Measurements from ENCODE around the gene MPDU1. TPM values are rescaled to one million over a fixed set of nuclear protein-coding genes. Genes with fewer than 3 reads are reported as not detected.

Gene MPDU1
- polyA plus RNA-seq, 1 donor (not counting 4 experiments of a cell fraction or from before 2014, with no cell fraction given) = 57.8 TPM

GRCh38 chr17:7572338-7572587 is 11.4 kb upstream of the MPDU1 start:
- Histone ChIP-seq H3K27ac (ENCODE audit: control insufficient read depth, insufficient read depth, low read length) (peak overlapping the region; percentile 94), H3K27me3 (ENCODE audit: control insufficient read depth, extremely low read depth, insufficient read depth, low read length) (no peaks in the 10 kb centered on the region), H4K20me1 (ENCODE audit: control insufficient read depth, extremely low read depth, insufficient read depth, low read length) (peaks cover 34% of the 10 kb centered on the region), H3K79me2 (ENCODE audit: control insufficient read depth, insufficient read depth, low read length) (peaks cover 58% of the 10 kb centered on the region), H3K9me3 (ENCODE audit: control insufficient read depth, low read depth, low read length) (no peaks in the 10 kb centered on the region), H3K4me3 (ENCODE audit: control insufficient read depth in 2 of 3, extremely low read depth in 1 of 3, insufficient read depth in 2 of 3, low read depth in 1 of 3, low read length in 3 of 3) (peak overlapping the region; percentile 75 to 96 (median 84)), H3K9me1 (ENCODE audit: control insufficient read depth, extremely low read depth, insufficient read depth, low read length) (no peaks in the 10 kb centered on the region), H3K9ac (ENCODE audit: control insufficient read depth, extremely low read depth, insufficient read depth, low read length) (peak overlapping the region; percentile 88), H2AFZ (ENCODE audit: control insufficient read depth, low read length) (peak overlapping the region; percentile 45), H3K4me2 (ENCODE audit: control insufficient read depth, extremely low read depth, insufficient read depth, low read depth, low read length) (peak overlapping the region; percentile 93), H3K4me1 (ENCODE audit: control insufficient read depth, extremely low read depth, insufficient read depth, low read length) (peaks cover 33% of the 10 kb centered on the region), H3K36me3 (ENCODE audit: control insufficient read depth in 2 of 2, extremely low read depth in 1 of 2, insufficient read depth in 2 of 2, low read length in 2 of 2) (peaks cover 43 to 58% of the 10 kb centered on the region in 2 experiments)
- TF ChIP-seq, protein P1, sequence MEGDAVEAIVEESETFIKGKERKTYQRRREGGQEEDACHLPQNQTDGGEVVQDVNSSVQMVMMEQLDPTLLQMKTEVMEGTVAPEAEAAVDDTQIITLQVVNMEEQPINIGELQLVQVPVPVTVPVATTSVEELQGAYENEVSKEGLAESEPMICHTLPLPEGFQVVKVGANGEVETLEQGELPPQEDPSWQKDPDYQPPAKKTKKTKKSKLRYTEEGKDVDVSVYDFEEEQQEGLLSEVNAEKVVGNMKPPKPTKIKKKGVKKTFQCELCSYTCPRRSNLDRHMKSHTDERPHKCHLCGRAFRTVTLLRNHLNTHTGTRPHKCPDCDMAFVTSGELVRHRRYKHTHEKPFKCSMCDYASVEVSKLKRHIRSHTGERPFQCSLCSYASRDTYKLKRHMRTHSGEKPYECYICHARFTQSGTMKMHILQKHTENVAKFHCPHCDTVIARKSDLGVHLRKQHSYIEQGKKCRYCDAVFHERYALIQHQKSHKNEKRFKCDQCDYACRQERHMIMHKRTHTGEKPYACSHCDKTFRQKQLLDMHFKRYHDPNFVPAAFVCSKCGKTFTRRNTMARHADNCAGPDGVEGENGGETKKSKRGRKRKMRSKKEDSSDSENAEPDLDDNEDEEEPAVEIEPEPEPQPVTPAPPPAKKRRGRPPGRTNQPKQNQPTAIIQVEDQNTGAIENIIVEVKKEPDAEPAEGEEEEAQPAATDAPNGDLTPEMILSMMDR (optimal IDR thresholded peaks at IDR 0.05 in 1 of 3, IDR thresholded peaks at IDR 0.05 in 1 of 3, conservative IDR thresholded peaks at IDR 0.05 in 1 of 3; ENCODE audit: extremely low read depth in 1 of 3, insufficient read depth in 2 of 3, low read length in 3 of 3) = no peak
- no peak for DNase-seq (ENCODE audit: low read depth, low spot score)
- dilution Hi-C loops (cut with MboI; ENCODE audit: extremely low pct_ligation_motif_present, low sequenced_read_pairs) = no loop called here
- no peak for FAIRE-seq

DNA sequence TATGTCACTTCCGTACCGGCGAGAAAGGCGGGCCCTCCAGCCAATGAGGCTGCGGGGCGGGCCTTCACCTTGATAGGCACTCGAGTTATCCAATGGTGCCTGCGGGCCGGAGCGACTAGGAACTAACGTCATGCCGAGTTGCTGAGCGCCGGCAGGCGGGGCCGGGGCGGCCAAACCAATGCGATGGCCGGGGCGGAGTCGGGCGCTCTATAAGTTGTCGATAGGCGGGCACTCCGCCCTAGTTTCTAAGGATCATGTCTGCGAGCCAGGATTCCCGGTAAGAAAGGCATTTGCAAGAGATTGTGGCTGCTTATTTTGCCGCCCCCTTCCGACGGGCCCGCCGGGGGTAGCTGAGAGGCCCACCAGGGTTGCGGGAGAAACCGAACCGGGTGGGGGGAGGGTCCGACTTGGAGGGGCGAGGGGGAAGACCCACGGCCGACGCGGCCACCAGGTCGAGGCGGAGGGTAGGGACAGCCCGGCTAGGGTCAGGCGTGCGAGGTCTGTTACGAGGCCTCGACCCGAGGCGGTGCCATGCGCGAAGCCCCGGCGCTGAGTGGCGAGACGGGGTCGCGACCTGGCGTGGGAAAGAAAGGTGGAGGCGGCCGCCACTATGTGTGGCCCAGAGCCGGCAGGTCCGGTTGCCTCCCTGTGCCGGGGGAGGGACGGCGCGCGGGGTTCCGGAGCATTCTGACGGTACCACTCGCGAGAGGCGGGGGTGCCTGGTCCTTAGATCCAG is 10.9 kb upstream of the MPDU1 start:
- dilution Hi-C loops (cut with MboI; ENCODE audit: extremely low pct_ligation_motif_present, low sequenced_read_pairs) = no loop called here
- peaks cover 57% of the 10 kb centered on the region for H3K79me2 ChIP-seq (ENCODE audit: control insufficient read depth, insufficient read depth, low read length)
- peak; percentile 94 for FAIRE-seq

More for the DNA sequence above, 10.9 kb upstream of the MPDU1 start:
- no peak for TF ChIP-seq EZH2 (IDR thresholded peaks at IDR 0.05; ENCODE audit: low read length)
- TF ChIP-seq, protein P1 (optimal IDR thresholded peaks at IDR 0.05 in 1 of 3, IDR thresholded peaks at IDR 0.05 in 1 of 3, conservative IDR thresholded peaks at IDR 0.05 in 1 of 3; ENCODE audit: extremely low read depth in 1 of 3, insufficient read depth in 2 of 3, low read length in 3 of 3) = no peak
- Histone ChIP-seq H3K4me1 (ENCODE audit: control insufficient read depth, extremely low read depth, insufficient read depth, low read length) (peaks cover 33% of the 10 kb centered on the region), H3K27me3 (ENCODE audit: control insufficient read depth, extremely low read depth, insufficient read depth, low read length) (no peaks in the 10 kb centered on the region), H3K36me3 (ENCODE audit: control insufficient read depth in 2 of 2, extremely low read depth in 1 of 2, insufficient read depth in 2 of 2, low read length in 2 of 2) (peaks cover 45 to 59% of the 10 kb centered on the region in 2 experiments), H4K20me1 (ENCODE audit: control insufficient read depth, extremely low read depth, insufficient read depth, low read length) (peaks cover 39% of the 10 kb centered on the region), H3K4me2 (ENCODE audit: control insufficient read depth, extremely low read depth, insufficient read depth, low read depth, low read length) (no peak overlapping the region), H3K9me3 (ENCODE audit: control insufficient read depth, low read depth, low read length) (no peaks in the 10 kb centered on the region), H3K27ac (ENCODE audit: control insufficient read depth, insufficient read depth, low read length) (peak overlapping the region; percentile 93), H3K4me3 (ENCODE audit: control insufficient read depth in 2 of 3, extremely low read depth in 1 of 3, insufficient read depth in 2 of 3, low read depth in 1 of 3, low read length in 3 of 3) (peak overlapping the region; percentile 85 to 96 (median 91)), H3K9me1 (ENCODE audit: control insufficient read depth, extremely low read depth, insufficient read depth, low read length) (no peaks in the 10 kb centered on the region), H2AFZ (ENCODE audit: control insufficient read depth, low read length) (no peak overlapping the region), H3K9ac (ENCODE audit: control insufficient read depth, extremely low read depth, insufficient read depth, low read length) (peak overlapping the region; percentile 98)
- DNase-seq (ENCODE audit: low read depth, low spot score) = peak; percentile 95

Measured in keratinocyte (primary cell).